SK-MEL-5 (cell line): Measurements from ENCODE around the gene ZNF668. TPM values are rescaled to one million over a fixed set of nuclear protein-coding genes. Genes with fewer than 3 reads are reported as not detected.

Experiments
- DNase-seq: peaks from one replicate; pipeline ENCODE4 v3.0.0-alpha.2; 2016; ENCODE audit warnings: low read depth, low spot score
- in situ Hi-C: cut with HindIII; loops from 2 replicates; pipeline ENCODE4 v1.10.0; 2016; ENCODE audit warnings: low sequenced_read_pairs, high pct_unique_total_duplicates, low pct_unique_long_range_greater_than_20kb
- total RNA-seq: library from RNA; depleted of rRNA; stranded (reverse); fragments of >200 nt; shearing (Covaris generic); gene quantifications from 2 replicates; pipeline ENCODE4 v1.2.3, GENCODE V29; 2014

The ZNF668 gene
- total RNA-seq, 1 experiment from 2014 or later: 9.3 TPM

- DNase-seq: no peak
- in situ Hi-C loops: no loop called here
Observed at GRCh38 chr16:31084584-31085302, 10.7 kb upstream of the ZNF668 start.

DNA sequence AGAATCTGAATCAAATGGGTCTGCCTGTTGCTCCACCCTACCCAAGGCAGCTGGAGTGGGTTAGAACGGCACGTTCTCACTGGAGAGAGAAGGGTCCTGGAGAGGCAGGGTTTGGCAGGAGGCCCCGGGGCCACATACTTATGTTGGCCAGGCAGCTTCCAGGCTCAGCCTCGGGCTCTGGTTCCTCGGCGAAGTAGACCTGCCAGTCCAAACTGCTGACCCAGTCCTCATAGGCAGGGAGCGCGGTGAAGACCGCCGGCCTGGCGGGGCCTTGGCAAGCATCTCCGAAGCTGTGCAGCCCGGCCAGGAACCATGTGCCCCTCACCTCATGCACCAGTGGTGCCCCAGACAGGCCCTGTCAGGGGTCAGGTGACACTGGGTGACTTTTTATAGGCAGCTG lies 9.9 kb upstream of the ZNF668 start:
- DNase-seq: no peak
- in situ Hi-C loops: no loop called here

DNA sequence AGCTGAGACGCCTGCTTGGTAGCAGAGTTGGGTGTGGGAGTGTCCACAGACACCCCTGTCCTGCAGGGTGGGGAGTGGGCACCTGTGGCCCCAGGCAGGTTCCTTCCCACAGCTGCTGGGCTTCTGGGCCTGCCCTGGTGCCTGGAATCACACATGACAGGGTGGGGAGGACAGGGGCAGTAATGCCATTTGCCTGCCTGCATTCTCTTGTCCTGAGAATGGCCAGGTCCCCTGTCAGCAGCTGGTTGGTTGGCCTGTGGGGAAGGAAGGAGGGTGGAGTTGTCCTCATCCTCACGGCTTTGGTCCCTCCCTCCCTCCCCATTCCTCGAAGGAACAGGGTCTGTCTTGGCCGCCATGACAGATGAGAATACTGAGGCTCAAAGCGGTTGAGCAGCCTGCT lies 9.5 kb upstream of the ZNF668 start:
- DNase-seq: no peak
- in situ Hi-C loops: no loop called here

DNA sequence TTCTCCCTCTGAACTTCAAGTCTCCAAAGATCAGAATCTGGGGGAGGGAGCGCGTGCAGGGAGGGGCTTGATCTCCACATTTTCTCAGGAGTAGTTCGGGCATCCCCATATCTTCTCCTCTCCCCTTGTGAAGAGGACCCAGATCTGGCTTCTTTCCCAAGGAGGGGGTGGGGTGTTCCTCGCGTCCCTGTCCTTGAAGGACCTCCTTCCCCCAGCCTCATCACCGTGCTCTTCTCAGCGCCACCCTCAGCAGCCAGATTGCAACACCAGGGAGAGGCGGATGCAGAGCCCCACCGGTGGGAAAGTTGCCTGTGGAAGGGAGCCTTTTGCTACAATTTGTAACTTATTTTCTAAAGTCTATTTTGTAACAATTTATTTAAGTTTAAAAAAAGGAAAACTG lies 9.0 kb upstream of the ZNF668 start:
- no peak for DNase-seq
- in situ Hi-C loops: no loop called here

GRCh38 chr16:31082368-31083045 lies 8.5 kb upstream of the ZNF668 start:
- in situ Hi-C loops: no loop called here

GRCh38 chr16:31081428-31082351 lies 7.7 kb upstream of the ZNF668 start:
- in situ Hi-C loops: no loop called here
- DNase-seq: no peak

More at GRCh38 chr16:31082368-31083045, 8.5 kb upstream of the ZNF668 start:
- DNase-seq: no peak

DNA sequence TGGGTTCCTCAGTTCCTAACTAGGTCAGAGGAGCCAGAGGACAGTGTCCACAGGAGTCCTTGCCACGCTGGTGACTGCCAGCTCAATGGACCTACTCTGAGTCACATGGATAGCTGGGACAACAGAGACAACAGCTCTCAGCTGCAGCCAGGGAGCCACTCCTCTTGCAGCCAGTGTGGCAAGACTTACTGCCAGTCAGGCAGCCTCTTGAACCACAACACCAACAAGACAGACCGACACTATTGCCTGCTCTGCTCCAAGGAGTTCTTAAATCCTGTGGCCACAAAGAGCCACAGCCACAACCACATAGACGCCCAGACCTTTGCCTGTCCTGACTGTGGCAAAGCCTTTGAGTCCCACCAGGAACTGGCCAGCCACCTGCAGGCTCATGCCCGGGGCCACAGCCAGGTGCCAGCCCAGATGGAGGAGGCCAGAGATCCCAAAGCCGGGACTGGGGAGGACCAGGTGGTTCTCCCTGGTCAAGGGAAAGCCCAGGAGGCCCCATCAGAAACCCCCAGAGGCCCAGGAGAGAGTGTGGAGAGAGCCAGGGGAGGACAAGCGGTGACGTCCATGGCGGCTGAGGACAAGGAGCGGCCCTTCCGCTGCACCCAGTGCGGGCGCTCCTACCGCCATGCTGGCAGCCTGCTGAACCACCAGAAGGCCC lies 6.8 kb upstream of the ZNF668 start:
- no peak for DNase-seq
- in situ Hi-C loops: no loop called here

DNA sequence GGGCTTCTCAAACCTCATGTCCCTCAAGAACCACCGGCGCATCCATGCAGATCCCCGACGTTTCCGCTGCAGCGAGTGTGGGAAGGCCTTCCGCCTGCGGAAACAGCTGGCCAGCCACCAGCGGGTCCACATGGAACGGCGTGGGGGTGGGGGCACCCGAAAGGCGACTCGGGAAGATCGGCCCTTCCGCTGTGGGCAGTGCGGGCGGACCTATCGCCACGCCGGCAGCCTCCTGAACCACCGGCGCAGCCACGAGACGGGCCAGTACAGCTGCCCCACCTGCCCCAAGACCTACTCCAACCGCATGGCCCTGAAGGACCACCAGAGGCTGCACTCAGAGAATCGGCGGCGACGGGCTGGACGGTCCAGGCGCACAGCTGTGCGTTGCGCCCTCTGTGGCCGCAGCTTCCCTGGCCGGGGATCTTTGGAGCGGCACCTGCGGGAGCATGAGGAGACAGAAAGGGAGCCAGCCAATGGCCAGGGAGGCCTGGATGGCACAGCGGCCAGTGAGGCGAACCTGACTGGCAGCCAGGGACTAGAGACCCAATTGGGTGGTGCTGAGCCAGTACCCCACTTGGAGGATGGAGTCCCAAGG lies 6.1 kb upstream of the ZNF668 start:
- DNase-seq: no peak
- in situ Hi-C loops: no loop called here

DNA sequence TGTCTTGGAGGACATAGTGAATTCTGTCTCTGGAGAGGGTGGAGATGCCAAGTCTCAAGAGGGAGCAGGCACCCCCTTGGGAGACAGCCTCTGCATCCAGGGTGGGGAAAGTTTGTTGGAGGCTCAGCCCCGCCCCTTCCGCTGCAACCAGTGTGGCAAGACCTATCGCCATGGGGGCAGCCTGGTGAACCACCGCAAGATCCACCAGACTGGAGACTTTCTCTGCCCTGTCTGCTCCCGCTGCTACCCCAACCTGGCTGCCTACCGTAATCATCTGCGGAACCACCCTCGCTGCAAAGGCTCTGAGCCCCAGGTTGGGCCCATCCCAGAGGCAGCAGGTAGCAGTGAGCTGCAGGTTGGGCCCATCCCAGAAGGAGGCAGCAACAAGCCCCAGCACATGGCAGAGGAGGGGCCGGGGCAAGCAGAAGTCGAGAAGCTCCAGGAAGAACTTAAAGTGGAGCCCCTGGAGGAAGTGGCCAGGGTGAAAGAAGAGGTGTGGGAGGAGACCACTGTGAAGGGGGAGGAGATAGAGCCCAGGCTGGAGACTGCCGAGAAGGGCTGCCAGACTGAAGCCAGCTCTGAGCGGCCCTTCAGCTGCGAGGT lies 5.4 kb upstream of the ZNF668 start:
- DNase-seq: no peak
- in situ Hi-C loops: no loop called here

GRCh38 chr16:31078597-31079341 lies 4.7 kb upstream of the ZNF668 start:
- no peak for DNase-seq
- in situ Hi-C loops: no loop called here

- no peak for DNase-seq
- in situ Hi-C loops: no loop called here
Observed at GRCh38 chr16:31077592-31078396, 3.8 kb upstream of the ZNF668 start.

GRCh38 chr16:31077024-31077423 lies 3.0 kb upstream of the ZNF668 start:
- in situ Hi-C loops: no loop called here
- DNase-seq: no peak

DNA sequence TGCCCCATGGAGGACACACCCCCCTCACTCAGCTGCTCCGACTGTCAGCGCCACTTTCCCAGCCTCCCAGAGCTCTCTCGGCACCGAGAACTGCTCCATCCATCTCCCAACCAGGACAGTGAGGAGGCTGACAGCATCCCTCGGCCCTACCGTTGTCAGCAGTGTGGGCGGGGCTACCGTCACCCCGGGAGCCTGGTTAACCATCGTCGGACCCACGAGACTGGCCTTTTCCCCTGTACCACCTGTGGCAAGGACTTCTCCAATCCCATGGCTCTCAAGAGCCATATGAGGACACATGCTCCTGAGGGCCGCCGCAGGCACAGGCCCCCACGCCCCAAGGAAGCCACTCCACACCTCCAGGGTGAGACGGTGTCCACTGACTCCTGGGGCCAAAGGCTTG lies 2.3 kb upstream of the ZNF668 start:
- no peak for DNase-seq

DNA sequence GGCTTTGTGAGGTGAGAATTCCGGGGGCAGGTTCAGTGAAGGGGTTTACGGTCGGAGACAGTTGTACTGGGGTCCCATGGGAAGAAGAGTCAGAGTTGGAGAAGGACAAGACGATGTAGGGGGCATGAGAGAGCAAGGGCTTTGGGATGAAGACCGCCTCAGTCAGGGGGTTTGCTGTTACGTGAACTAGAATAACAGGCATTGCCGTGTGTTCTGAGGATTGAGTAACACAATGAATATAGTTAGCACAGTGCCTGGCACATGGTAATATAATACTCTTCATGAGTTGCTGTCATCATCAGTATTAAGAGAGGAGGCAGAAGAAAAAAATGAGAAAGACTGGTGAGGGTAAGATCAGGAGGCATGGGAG lies 759 bp upstream of the ZNF668 start:
- peak; percentile 35 for DNase-seq
- in situ Hi-C loops: no loop called here

More for the DNA sequence above, 2.3 kb upstream of the ZNF668 start:
- in situ Hi-C loops: no loop called here

- DNase-seq: peak; percentile 87
- in situ Hi-C loops: no loop called here
Observed at GRCh38 chr16:31073142-31073969, 684 bp downstream of the ZNF668 start.
